Left lobe of liver (tissue), 2 donors: ENCODE data around the gene IER3. TPM values are rescaled to one million over a fixed set of nuclear protein-coding genes. Genes with fewer than 3 reads are reported as not detected.
A peak's percentile ranks its signal among the peaks of the same experiment; 100 is the strongest.
"Not testable (repeated sequence)": the region's sequence is repeated elsewhere in the genome, so short reads cannot be mapped to it uniquely, and the experiment has no call there.

Experiments used
- ATAC-seq: fragments of 200-7000 bp; cut with Tn5 transposase; one replicate; pipeline ENCODE4 v1.9.1; 2020; ENCODE audit warnings: mild to moderate bottlenecking, moderate library complexity
- DNase-seq: peaks from one replicate; pipeline ENCODE4 v3.0.0-alpha.2; 2020; ENCODE audit warnings: low spot score
- total RNA-seq: library from RNA; stranded (reverse); gene quantifications from one replicate; pipeline ENCODE4 v1.2.1, GENCODE V29; 2021
- donor health status: DM: no; HTN: no; CAD: no; lungs with moderate emphysema.
- donor health status: DM: no; HTN: yes; CAD: no.

Gene IER3
- total RNA-seq, 1 donor from 2014 or later: 5.8 TPM

DNA sequence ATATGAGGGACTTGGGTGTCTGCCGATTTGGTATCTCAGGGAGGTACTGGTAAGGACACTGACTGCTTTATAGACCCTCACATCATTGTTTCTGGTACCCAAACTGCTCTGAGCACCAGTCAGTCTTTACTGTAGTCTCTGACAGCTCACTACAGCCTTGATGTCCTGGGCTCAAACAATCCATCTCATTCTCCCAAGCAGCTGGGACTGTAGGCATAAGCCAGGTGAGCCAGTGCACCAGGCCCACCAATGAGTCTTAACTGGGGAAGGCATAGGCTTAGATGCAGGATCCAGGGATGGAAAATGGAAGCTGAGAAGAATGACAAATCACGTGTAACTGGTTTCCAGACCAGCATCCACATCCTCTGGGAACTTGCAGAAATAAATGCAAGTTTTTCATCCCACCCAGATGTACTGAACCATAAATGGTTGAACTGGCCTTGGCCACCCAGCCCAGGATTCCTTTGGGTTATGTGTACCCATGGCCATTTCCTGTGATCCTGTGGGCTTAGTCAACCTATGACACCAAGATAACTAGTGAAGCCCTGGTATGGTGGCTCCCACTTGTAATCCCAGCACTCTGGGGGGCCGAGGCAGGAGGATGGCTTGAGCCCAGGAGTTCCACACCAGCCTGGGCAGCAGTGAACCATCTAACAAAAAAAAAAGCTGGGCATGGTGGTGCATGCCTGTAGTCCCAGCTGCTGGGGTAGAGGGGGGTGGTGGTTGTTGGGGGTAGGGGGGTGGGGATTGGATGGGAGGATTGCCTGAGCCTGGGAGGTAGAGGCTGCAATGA lies 18.4 kb downstream of the IER3 start:
- ATAC-seq: no peak
- DNase-seq: no peak

DNA sequence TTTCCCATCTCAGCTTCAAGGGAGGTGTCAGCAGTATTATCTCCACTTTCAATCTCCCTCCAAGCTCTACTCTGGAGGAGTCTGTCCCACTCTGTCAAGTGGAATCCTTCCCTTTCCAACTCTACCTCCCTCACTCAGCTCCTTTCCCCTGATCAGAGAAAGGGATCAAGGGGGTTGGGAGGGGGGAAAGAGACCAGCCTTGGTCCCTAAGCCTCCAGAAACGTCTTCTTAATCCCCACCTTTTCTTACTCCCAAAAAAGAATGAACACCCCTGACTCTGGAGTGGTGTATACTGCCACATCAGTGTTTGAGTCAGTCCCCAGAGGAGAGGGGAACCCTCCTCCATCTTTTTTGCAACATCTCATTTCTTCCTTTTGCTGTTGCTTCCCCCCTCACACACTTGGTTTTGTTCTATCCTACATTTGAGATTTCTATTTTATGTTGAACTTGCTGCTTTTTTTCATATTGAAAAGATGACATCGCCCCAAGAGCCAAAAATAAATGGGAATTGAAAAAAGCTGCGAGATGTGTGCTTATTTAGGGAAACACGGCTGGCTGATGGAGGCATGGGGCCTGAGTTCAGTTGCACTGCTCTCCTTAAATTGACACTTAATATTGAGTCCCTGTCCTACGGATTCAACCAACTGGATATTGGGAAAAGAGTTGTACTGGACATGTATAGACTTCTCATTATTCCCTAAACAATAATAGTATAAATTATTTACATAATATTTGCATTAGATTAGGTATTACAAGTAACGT lies 19.3 kb downstream of the IER3 start:
- no peak for ATAC-seq
- DNase-seq: no peak

DNA sequence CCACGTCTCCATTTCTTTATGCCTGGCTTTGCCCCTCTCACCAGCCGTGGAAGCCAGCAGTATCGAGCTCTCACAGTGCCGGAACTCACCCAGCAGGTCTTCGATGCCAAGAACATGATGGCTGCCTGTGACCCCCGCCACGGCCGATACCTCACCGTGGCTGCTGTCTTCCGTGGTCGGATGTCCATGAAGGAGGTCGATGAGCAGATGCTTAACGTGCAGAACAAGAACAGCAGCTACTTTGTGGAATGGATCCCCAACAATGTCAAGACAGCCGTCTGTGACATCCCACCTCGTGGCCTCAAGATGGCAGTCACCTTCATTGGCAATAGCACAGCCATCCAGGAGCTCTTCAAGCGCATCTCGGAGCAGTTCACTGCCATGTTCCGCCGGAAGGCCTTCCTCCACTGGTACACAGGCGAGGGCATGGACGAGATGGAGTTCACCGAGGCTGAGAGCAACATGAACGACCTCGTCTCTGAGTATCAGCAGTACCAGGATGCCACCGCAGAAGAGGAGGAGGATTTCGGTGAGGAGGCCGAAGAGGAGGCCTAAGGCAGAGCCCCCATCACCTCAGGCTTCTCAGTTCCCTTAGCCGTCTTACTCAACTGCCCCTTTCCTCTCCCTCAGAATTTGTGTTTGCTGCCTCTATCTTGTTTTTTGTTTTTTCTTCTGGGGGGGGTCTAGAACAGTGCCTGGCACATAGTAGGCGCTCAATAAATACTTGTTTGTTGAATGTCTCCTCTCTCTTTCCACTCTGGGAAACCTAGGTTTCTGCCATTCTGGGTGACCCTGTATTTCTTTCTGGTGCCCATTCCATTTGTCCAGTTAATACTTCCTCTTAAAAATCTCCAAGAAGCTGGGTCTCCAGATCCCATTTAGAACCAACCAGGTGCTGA lies 20.3 kb downstream of the IER3 start:
- not testable (repeated sequence) for DNase-seq, ATAC-seq

DNA sequence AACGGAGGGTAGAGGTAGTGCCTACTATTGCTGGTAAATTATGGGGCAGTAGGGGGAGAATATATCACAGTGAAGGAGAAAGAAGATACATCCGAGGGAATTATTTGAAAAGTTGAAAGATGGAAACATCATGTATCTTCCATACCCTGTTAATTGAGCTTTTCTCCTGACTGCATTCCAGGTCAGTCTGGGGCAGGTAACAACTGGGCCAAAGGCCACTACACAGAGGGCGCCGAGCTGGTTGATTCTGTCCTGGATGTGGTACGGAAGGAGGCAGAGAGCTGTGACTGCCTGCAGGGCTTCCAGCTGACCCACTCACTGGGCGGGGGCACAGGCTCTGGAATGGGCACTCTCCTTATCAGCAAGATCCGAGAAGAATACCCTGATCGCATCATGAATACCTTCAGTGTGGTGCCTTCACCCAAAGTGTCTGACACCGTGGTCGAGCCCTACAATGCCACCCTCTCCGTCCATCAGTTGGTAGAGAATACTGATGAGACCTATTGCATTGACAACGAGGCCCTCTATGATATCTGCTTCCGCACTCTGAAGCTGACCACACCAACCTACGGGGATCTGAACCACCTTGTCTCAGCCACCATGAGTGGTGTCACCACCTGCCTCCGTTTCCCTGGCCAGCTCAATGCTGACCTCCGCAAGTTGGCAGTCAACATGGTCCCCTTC lies 21.0 kb downstream of the IER3 start:
- not testable (repeated sequence) for ATAC-seq, DNase-seq

DNA sequence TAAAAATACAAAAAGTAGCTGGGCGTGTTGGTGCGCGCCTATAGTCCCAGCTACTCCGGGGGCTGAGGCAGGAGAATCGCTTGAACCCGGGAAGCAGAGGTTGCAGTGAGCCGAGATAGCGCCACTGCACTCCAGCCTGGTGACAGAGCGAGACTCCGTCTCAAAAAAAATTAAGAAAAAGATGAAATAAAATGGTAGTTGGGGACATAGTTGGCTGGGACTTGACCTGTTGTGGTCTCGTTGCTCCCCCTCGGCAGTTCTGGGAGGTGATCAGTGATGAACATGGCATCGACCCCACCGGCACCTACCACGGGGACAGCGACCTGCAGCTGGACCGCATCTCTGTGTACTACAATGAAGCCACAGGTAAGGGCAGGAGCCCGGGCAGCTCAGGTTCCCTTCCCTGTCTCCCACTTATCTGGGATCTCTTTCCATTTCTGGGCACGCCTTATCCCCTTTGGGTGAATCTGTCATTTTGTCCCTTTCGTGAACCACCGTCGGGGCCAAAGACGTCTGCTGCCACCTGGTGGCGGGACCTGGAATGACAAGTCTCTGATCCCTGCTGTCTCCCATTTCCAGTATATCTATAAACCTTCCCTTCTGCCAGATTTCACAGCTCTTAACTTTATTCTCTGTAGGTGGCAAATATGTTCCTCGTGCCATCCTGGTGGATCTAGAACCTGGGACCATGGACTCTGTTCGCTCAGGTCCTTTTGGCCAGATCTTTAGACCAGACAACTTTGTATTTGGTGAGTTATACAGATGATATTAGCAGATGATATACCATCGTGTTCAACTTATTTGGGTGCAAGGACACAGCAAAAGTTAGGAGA lies 21.9 kb downstream of the IER3 start:
- DNase-seq (peak; percentile 85), ATAC-seq (peak; percentile 57)

DNA sequence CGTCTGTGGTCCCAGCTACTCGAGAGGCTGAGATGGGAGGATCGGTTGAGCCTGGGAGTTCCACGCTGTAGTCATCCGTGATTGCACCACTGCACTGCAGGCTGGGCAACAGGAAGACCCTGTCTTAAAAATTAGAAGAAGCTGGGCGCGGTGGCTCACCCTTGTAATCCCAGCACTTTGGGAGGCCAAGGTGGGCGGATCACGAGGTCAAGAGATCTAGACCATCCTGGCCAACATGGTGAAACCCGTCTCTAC lies 22.4 kb downstream of the IER3 start:
- DNase-seq: not testable (repeated sequence)

DNA sequence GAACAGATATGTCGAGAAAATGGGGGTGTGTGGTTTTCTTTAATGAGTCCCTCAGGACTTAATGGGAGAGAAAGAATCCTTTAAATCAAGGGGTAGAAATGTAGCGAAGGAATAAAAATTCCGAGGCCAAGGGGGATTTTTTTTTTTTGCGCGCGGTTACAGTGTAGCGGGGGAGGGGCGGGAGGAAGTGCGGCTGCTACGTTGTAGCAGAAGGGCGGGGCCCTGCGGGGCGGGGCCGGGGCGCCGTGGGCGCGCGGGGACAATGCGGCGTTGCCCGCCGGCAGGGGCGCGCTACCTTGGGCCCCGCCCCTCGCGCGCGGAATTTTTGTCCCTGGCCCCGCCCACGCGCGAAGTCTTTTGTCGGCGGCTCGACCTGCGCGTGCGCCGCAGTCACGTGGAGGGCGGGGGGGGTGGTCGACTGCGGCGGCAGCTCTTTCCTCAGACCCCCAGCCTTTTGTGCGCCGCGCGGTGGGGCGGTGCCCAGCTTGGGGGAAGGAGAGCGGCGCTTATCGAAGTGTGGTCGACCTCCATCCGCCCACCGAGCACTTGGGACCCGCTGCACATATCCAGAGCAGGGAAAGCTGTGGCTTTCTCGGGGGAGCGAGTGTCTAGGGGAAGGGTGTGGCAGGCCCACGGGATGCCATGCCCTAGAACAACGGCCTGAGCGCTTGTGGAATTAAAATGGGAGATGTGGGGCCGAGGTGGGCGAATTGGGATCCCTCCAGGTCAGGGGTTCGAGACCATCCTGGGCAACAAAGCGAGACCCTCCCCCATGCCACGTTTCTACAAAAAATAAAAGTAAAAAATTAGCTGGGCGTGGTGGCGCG lies 22.9 kb downstream of the IER3 start:
- ATAC-seq (peak; percentile 64), DNase-seq (peak; percentile 91)

More for the DNA sequence above, 22.4 kb downstream of the IER3 start:
- ATAC-seq: not testable (repeated sequence)

DNA sequence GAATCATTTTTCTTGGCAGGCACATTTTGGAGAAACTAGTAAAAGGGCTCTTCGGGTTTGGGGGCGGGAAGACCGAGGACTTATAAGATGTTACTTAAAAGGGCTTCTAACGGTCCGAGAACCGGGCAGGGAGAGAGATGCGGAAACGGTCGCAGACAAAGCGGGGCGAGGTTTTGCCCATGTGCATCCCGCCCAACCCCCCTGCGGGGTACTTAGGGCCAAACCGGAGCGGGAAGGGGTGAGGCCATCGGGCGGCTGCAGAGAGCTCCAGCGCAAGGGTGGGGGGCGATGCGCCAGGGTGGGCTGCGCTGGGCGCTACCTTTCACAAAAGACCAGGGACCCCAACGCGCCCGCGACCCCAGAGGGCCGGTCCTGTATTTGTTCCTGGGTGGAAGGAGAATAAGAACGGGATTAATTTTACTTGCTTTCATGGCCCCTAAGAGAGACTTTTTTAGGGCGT lies 23.6 kb downstream of the IER3 start:
- peak; percentile 15 for ATAC-seq
- peak; percentile 78 for DNase-seq

DNA sequence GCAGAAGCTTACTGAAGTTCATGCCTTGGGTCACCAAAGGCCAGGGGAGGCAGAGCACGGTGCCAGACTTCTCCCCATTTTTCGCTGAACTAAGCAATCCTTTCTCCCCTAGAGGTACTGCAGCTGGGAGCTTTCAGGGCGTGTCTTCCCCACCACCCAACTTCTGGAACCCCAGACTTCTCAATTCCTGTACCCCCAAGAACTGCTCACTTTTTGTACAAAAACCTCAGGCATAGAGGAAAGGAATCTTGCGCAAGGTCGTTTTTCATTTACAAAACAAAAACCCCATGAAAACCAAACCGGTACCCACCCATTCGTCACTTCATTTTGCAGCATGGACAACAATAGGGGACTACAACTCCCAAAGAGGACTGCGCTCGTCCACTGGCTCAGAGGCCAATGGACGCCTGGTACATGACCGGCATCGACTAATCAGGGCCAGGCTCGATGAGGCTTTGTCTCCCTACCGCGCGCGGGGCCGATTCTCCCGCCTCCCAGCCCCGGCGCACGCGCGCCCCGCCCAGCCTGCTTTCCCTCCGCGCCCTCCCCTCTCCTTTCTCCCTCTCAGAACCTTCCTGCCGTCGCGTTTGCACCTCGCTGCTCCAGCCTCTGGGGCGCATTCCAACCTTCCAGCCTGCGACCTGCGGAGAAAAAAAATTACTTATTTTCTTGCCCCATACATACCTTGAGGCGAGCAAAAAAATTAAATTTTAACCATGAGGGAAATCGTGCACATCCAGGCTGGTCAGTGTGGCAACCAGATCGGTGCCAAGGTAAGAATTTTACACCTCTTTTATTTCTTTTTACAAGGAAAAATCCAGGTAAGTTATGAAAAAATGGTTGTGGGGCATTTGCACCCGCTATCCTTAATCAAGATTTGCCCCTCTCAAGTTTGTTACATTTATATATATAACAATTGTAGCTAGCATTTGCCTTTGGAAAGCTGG lies 24.3 kb downstream of the IER3 start, which contains the start of gene TUBB:
Gene TUBB (plus strand): TSS at position 562 of the 947 bp plus-strand sequence. CDS start 155 bp downstream, at position 717.
- DNase-seq: peak; percentile 97
- ATAC-seq: peak; percentile 72

DNA sequence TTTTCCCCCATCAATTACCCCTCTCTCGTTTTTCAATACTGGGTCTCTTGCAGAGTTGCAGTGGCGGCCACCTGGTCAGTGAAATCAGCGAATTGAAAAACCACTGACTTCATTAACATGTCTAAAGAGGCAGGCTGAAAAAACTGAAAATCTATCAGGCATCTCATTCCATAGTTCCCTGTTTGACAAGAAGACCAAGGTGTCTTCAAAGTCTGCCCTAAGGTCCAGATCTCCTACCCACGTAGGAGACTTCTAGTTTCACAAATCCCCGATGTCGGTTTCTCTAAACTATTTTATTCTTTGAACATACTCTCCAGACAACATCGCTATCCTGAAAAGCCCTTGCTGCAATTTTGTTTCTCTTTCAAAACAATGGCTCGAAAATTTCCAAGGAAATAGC lies 25.0 kb downstream of the IER3 start:
- DNase-seq (no peak), ATAC-seq (no peak)

DNA sequence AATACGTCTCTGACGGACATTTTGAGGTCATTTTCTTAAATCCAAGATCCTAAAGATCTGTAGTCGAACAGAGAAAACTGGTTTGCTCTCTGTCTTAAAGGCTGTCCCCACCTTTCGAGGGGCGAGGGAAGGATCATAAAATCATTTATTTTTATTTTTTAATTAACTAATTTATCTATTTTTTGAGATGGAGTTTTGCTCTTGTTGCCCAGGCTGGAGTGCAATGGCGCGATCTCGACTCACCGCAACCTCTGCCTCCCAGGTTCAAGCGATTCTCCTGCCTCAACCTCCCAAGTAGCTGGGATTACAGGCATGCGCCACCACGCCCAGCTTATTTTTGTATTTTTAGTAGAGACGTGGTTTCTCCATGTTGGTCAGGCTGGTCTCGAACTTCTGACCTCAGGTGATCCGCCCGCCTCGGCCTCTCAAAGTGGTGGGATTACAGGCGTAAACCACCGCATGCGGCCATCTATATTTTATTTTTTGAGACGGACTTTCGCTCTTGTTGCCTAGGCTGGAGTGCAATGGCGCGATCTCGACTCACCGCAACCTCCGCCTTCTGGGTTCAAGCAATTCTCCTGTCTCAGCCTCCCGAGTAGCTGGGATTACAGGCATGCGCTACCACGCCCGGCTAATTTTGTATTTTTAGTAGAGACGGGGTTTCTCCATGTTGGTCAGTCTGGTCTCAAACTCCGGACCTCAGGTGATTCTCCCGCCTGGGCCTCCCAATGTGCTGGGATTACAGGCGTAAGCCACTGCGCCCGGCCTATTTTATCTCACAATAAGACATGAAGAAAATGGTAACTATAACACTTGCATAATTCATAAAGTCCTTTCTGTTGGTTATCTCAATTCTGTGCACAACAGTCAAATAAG lies 26.3 kb downstream of the IER3 start:
- ATAC-seq, DNase-seq: not testable (repeated sequence)

DNA sequence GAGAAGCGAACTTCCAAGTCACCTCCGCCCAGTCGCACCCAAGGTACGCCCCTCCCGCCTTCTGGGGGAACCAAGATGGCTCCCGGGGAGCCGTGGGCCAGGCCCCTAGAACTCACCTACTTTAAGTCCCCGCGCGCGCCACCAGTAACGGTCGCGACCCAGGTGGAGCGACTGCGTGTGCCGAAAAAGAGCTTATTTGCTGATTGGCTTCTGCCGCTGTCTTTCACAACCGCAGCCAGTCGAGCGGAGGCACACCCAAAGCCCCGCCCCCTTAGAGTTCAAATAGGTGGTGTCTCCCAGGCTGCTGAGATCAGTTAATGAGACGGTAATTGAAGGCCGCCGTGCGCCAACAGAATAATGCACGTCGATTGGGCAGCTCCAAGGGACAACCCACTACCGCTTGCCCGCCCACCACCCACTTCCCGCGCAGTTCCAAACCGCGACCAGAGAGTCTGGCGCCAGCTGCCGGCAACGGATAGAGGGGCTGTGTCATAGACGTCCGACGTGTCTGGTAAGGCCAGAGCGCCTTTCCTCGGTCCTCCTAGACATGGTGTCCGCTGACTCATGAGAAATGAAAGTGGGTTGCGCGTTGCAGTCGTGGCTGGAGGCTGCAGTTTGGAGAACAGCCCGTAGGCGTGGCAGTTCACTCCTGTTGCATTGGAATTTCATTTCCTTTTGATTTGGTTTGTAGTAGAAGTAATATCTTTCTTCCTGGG lies 27.1 kb downstream of the IER3 start, which contains the start of gene MDC1:
Gene MDC1 (minus strand): TSS at position 153 of the 716 bp plus-strand sequence. CDS start 2,106 bp downstream, outside the sequence.
- ATAC-seq (peak; percentile 77), DNase-seq (peak; percentile 100)

DNA sequence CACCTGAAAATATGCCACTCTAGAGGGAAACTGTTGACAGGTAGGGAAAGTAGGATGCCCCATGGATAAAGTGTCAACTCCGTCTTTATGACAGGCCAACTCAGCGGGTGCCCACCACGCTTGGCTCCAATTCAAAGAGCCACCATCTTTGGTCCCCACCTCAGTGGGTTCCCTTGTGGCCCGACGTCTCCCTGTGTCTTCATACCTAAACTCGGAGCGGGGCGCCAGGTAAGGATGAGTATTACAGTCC lies 27.5 kb downstream of the IER3 start:
- no peak for ATAC-seq
- DNase-seq: no peak

DNA sequence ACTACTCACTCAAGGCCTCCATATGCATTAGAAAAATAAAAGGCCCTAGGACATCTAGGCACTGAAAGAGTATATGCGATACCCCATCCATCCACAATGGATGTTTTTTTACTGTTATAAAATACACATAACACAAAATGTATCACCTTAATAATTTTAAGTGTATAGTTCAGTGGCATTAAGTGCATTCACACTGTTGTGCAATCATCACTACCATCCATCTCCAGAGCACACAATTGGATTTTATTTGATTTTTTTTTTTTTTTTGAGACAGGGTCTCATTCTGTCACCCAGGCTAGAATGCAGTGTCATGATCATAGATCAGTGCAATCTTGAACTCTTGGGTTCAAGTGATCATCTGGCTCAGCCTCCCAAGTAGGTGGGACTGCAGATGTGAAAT lies 30.1 kb downstream of the IER3 start:
- DNase-seq (no peak), ATAC-seq (no peak)

DNA sequence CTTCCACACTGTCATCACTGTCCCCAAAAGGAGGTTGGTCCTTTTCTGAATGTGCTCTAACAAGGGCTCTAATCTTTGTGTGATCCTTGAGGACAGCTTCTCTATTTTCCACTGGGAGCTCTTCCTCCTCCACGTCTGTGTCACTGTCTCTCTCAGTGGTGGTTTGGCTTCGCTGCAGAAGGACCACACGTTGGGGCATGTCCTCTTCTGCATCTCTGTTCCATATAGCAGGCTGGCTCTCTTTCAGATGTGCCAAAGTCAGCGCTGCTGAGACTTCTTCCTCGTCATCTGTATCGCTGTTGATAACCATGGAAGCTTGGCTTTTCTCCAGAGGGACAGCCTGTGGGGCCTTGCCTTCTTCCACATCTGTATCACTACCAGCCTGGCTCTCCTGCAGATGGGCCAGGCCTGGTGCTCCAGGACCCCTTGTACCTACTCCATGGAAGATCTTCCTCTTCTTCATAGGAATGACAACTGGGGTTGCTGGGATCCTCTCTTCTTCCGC lies 31.9 kb downstream of the IER3 start:
- ATAC-seq (no peak), DNase-seq (no peak)
